GM19193 (cell line): ENCODE results near the gene EHBP1.

Source experiments
- POLR2A ChIP-seq: IDR thresholded peaks from 4 replicates; pipeline ENCODE4 v1.6.1; 2011; ENCODE audit not compliant: insufficient read depth, insufficient read length; ENCODE audit errors: extremely low read depth

EHBP1 gene

DNA sequence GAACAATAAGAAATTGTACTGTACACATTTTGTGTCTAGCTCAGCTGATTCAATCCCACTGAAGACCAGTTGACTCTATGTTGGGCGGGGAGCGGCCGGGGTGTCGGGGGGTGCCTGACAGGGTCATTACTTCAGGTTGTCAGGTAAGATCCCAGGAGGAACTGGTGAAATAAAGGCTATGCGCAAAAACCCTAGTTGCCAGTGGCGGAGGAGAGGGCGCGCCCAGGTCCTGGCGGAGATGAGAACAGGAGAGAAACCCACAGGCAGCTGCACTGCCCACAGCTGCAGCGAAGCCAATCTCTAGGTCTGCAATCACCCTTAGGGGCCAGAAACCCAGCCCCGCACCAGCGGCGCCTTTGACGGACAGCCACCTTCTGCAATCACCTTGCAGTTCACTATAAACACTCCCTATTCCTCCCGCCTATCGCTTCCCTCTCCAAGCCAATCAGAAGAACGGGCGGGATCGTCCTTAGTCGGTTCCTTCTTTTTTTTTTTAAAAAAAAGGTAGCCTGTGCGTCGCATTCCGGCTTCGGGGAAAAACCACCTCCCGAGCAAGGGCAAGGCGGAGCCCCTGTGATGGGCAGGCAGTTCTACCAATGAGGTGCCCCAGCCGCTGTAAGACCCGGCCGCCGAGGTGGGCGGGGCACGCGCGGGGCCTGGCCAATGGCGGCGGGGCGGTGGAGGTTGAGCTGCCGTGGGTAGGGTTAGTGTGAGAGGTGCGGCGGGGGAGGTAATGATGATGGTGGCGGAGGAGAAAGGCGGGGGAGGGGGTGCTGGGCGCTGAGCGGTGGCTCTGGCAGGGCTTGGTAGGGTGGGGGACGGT, at the start of gene EHBP1:
Gene EHBP1, plus strand, starts transcription at position 707 of the 823 bp plus-strand sequence. CDS start 1,479 bp downstream, outside the sequence.
- TF ChIP-seq POLR2A = peak; percentile 76

DNA sequence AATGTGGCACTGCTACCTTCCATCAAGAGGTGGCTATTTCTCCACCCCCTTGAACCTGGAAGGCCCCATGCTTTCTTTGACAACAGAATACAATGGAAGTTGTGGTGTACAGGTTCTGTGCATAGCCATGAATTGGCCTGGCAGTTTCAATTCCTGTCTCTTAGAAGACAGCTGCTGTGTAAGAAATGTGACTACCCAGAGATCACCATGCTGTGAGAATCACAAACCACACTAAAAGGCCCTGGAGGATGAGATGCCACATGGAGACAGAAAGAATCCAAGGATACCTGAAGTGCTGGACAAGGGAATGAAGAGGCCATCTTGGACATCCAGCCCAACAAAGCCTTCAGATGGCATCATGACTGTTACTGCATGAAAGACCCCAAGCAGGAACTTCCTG, 47.7 kb upstream of the EHBP1 start:
- TF ChIP-seq POLR2A = no peak

DNA sequence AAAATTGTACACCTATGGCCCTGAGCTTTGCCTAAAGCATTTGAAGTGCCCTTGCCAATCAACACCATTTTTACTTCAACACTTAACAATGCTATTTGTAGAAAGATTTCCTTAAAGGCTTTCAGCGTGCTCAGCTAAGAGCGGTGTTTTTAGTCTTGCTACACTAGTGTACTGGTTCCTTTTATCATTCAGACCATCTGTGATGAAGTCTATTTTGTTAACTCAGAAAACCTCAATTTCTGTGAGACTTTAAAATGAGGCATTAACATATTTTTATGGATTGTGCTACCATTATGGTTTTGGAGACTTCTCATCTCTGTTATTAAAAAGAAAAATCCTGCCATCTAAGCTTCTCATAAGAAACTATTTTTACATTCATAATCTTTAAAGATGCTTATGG, 46.6 kb upstream of the EHBP1 start:
- TF ChIP-seq POLR2A = no peak

DNA sequence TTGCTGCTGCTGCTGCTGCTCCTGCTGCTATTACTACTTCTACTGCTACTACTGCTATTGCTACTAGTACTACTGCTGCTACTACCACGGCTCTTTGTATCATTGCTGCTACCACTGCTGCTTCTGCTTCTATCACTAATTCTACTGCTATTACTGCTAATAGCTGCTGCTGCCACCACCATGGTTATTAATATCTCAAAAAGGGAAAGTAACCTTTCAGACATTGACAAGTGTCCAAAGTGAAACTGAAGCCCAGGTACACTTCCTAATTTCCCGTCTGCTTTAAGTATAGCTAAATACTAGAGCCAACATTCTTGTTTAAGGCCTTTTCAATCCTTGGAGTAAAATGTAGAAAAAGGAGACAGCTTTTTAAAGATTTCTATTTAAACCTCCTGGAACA, 45.4 kb upstream of the EHBP1 start:
- TF ChIP-seq POLR2A = no peak

DNA sequence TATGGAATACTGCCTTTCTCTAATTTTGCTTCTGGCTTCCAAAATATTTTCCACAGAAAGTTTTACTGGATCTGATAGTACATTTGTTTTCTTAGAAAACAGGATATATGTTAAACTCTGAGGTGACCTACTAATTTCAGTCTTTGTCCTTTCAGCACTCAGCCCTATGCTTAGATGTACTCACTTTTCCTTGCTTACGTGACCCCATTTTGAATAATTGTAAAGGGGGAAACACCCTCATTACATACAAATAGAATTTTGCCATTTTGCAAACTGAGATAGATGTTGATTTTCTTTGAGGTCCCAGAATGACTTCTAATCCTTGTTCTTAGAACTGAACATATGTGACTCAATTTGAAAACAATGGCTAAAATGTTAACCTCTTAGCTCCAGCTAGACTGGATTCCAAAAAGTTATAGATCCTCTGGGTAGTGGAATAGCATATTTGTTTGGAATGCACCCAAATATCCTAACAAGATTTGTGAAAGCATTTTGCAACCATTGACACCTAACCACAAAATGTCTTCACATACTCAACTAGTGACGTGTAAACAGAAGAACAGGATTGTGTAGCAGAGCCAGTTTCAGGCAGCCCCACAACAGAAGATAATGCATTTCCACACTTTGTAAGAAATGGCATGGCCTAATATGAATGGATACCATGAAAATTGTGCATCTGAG, 44.8 kb upstream of the EHBP1 start:
- TF ChIP-seq POLR2A = no peak

DNA sequence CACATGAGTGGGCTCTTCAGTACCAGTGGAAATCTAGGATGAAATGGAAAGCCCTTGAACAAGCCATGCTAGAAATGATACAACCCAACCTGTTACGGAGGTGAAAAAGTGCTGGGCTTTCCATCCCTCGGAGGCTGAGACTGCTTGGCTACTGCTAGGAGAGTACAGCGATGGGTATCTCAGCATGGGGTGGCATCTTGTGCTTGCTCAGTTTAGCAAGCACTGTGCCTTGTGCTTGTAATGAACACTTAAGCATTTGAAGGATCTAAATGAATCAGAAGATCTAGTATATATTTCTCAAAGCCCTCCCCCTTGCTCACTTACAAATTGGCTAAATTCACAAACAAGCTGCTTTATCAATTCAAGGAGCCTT, 44.3 kb upstream of the EHBP1 start:
- no peak for TF ChIP-seq POLR2A

DNA sequence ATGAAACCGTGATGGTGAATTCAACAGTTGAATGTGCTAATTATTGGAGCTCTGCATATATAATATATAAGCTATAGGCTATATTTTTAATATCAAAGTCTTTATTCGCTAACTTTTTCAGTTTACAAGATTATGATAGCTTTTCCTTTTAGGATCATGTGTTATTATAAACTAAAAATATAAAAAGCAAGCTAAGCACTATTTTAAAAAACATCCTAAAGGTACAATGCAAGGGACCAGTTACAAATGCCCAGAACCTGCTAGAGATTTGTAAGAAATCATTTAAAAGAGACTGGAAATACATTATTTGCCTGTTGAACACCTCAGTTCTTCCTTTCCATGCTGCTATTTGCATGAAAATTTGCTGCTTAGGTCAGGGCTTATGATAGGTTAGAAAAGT, 43.4 kb upstream of the EHBP1 start:
- TF ChIP-seq POLR2A = no peak

DNA sequence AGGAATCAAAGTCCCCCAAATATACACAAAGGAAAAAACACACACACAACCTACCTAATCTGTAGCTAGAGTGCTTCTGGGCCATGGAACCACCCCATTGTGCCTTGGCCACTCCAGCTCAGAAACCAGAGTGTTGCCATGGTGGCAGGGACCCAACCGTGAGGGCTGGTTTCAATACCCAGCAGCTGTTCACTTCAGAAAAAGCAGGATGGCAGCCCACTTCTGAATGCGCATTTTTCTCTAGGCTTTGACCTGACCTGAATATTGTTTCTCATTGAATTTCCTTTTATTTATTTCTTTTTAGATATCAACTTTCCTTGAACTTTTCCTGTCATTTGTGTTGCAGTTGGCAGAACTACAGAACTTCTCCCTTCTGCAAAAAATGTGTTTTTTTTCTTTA, 43.0 kb upstream of the EHBP1 start:
- no peak for TF ChIP-seq POLR2A

DNA sequence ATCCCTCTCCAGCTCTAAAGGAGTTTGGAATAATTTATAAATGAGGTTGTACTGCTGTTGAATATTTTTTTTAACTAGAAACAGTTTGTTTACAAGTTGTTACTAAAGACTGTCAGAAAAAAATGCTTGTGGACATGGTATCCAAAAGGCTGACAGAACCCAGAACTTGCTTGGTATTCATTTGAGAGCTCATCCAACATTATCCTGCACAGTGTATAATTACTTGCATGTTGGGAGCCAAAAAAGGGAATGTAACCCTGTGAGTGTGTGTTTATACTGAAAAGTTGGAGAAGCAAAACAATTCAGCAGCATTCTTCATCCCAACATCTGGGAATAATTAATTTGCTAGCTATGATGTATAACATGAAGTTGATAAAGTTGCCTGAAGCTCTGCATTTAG, 42.1 kb upstream of the EHBP1 start:
- TF ChIP-seq POLR2A = no peak

DNA sequence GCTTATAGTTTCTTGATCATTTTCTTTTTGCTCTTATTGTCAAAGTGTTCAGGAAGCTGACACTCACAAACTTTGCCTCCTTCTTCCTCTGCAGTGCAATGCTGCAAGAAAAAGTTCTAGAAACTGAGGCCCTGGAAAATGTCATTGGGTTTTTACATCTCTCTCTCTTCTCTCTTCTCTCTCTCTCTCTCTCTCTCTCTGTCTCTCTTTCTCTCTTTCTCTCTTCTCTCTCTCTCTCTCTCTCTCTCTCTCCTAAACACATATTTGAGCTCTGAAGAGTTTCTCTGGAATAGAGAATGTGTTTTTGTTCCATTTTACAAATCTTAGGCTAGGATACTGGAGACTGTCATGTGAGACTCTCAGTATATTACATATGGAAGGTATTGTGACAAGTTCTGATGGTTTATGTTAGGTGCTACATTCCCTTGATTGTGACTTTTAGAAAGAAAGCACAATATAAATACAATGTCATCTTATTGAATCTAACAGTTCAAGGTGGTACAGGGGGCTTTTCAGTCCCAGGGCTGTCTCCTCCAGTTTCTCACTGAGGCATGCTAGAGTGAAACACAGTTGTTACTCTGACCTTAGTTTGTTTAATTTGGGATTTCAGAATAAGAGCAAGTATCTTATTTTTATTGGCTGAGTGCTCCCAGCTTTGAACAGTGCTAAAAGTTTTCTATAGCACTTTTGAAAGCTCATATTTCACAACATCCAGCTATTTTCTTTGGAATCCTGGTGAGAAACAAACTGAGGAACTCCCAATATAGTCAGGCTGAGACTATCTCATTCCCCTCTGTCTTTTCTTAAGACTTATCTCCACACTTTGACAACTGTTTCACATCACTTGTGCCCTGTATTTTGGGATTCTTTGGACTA, 41.4 kb upstream of the EHBP1 start:
- TF ChIP-seq POLR2A = no peak

DNA sequence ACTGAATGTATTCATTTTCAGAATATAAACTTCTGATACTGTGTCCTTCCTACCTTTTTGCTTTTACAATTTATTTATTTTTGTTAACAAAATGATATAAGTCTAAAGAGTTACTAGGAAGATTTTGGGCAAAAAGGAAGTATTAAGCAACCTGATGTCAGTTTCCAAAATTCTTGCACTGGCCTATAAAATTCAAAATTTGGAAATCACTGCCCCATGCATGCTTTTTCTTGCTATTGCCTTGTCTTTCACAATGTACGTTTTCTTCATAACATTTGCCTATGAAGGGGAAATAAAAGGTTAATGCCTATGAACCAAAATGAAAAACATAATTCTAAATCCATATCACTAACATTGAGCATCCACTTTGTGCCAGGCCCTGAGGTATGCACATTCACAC, 40.1 kb upstream of the EHBP1 start:
- no peak for TF ChIP-seq POLR2A

DNA sequence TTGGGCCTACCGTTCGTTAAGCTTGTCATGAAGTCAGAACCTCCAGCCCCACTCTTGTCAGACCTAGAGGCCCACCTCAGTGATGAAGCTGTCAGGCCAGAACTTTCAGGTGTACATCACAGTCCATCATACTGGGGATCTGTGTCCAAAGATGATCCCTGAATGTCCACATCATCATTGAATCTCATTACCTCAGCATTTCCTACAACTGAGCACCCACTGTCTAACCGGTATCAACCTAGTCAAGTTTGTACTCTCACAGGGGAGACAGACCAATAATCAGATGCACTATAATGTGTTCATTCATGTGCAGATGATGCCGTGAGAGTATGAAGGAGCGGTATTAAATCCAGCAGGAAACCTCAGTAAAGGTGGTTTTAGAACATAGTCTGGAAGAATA, 36.3 kb upstream of the EHBP1 start:
- no peak for TF ChIP-seq POLR2A

DNA sequence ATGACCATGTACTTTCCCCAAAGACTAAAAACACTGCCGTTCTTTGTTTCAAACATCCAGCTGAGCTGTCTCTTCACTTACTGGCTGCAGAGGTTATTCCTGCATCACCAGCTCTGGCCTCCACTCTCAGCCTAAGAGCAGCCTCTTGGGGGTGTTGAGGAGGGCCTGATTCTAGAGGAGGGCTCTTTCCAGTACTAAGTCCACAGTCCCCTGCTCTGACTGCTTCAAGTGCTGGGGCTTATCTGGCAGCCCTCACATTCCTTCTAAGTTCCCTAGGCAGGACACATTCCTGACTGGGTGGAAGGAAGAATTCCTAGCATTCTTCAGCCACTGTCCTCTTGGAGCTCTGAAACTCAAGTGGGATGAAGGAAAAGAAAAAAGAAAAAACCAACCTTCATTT, 32.9 kb upstream of the EHBP1 start:
- TF ChIP-seq POLR2A = no peak

DNA sequence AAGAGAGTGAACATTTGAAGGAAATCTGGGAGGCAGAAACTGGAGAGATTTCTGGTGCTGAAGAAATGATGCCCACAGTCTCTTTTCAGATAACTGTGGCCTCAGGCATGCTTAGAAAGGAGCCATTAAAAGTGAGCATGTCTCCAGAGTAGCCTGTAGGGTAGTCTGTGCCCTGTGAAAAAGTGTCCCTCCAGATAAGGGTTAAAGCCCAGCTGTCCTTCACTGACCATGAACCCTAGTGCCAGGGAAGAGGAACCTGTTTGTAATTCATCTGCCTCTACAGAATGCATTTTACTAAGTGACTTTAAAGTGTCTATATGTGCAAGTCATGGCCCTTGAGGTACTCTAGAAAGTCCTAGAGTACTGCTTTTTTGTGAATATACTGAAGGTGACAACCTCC, 30.5 kb upstream of the EHBP1 start:
- no peak for TF ChIP-seq POLR2A

DNA sequence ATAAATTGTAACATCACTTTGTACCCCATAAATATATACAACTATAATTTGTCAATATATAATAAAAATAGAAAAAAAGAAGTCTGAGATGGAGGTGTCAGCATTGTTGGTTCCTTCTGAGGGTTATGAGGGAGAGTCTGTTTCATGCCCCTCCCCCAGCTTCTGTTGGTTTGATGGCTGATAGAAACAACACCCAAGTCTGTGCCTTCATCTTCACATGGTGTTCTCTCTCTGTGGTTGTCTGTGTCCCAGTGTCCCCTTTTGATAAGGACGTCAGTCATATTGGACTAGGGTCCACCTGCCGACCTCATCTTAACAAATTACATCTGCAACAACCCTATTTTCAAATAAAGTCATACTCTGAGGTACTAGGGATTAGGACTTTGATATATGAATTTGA, 20.3 kb upstream of the EHBP1 start:
- TF ChIP-seq POLR2A = no peak
